Breast epithelium (tissue), 4 donors: ENCODE data around the gene GAGE12H. TPM values are rescaled to one million over a fixed set of nuclear protein-coding genes. Genes with fewer than 3 reads are reported as not detected.

Source experiments
- DNase-seq, 2 donors: peaks; one replicate each; pipeline ENCODE4 v3.0.0-alpha.2; 2019; ENCODE audit warnings: low spot score in 2 of 2
- H3K27ac ChIP-seq, 2 donors: fragments of 200-600 bp; sonication (generic) in 1 of 2; one replicate each; pipeline ENCODE4 v1.5.1; 2016 to 2019; ENCODE audit warnings: mild to moderate bottlenecking in 1 of 2
- H3K27me3 ChIP-seq, 2 donors: fragments of 200-600 bp; sonication (generic) in 1 of 2; one replicate each; pipeline versions ENCODE4 v1.5.1 to v1.6.0; 2017 to 2019; ENCODE audit warnings: control low read depth in 1 of 2, mild to moderate bottlenecking in 1 of 2
- H3K36me3 ChIP-seq: fragments of 200-600 bp; one replicate; pipeline ENCODE4 v1.5.1; 2019
- H3K4me1 ChIP-seq, 2 donors: fragments of 200-600 bp; sonication (generic); one replicate each; pipeline ENCODE4 v1.5.1; 2016 to 2019; ENCODE audit warnings: control low read depth in 1 of 2
- H3K4me3 ChIP-seq, 3 donors: fragments of 200-600 bp; sonication (generic); 1 replicate in 2 of 3; 2 replicates in 1 of 3; pipeline ENCODE4 v1.5.1; 2016 to 2019; ENCODE audit warnings: mild to moderate bottlenecking in 3 of 3, moderate library complexity in 2 of 3
- H3K9me3 ChIP-seq, 2 donors: fragments of 200-600 bp; sonication (generic) in 1 of 2; one replicate each; pipeline ENCODE4 v1.5.1; 2016 to 2019; ENCODE audit warnings: control low read depth in 1 of 2
- POLR2A ChIP-seq: fragments of 450-650 bp; IDR thresholded peaks from one replicate; pipeline ENCODE4 v1.6.1; 2016; ENCODE audit warnings: antibody characterized with exemption, mild to moderate bottlenecking, moderate library complexity
- POLR2AphosphoS5 ChIP-seq, 3 donors: sonication (generic); formaldehyde crosslinking; IDR thresholded peaks; one replicate each; pipeline ENCODE4 v1.6.1; 2017; ENCODE audit warnings: antibody characterized with exemption in 3 of 3
- intact Hi-C: fragments of 100-400 bp; cut with DNase I; formaldehyde crosslinking; loops from one replicate; pipeline ENCODE4 v1.15.1; 2023; ENCODE audit warnings: low total_unique reads
- total RNA-seq, 3 donors: library from RNA; depleted of rRNA; stranded (reverse); fragments of >200 nt; gene quantifications; one replicate each; pipeline ENCODE4 v1.1.0, GENCODE V29; 2016
- TF ChIP-seq, protein P1 (sequence below), 3 donors: fragments of 450-650 bp; IDR thresholded peaks; one replicate each; pipeline ENCODE4 v1.5.1; 2016 to 2017; ENCODE audit warnings: antibody characterized with exemption in 3 of 3, mild to moderate bottlenecking in 3 of 3, moderate library complexity in 3 of 3

The GAGE12H gene
- total RNA-seq, 3 donors from 2014 or later: not detected

DNA sequence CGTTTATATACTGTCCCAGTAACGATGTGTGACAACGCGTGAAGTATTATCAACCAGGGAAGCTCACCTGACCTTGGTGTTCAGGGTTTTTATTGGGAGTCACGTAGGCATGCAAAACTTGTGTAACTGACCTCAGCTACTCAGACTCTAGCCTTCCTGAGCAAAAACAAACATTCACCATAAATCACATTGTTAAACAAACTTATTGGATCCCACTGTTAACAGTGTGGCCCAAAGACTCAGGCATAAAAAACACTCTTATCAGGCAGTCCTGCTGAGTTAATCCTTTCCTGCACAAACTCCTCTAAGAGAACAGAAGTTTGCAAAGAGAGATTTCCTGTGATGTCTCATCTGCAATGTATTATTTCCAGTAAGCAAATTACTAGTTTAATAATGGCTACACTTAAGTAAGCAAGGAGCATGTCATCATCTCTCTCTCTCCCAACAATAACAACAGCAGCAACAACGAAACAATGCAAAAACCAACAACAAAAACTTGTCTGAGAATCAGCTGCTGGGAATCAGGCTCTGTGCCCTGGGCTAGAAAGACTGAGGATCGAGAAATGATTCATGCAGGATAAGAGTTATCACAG, 31.1 kb downstream of the GAGE12H start:
- TF ChIP-seq, protein P1, sequence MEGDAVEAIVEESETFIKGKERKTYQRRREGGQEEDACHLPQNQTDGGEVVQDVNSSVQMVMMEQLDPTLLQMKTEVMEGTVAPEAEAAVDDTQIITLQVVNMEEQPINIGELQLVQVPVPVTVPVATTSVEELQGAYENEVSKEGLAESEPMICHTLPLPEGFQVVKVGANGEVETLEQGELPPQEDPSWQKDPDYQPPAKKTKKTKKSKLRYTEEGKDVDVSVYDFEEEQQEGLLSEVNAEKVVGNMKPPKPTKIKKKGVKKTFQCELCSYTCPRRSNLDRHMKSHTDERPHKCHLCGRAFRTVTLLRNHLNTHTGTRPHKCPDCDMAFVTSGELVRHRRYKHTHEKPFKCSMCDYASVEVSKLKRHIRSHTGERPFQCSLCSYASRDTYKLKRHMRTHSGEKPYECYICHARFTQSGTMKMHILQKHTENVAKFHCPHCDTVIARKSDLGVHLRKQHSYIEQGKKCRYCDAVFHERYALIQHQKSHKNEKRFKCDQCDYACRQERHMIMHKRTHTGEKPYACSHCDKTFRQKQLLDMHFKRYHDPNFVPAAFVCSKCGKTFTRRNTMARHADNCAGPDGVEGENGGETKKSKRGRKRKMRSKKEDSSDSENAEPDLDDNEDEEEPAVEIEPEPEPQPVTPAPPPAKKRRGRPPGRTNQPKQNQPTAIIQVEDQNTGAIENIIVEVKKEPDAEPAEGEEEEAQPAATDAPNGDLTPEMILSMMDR (IDR thresholded peaks at IDR 0.05): no peak
- TF ChIP-seq POLR2AphosphoS5 (IDR thresholded peaks at IDR 0.05): no peak
- TF ChIP-seq POLR2A: no peak
- DNase-seq: no peak
- no peaks in the 10 kb centered on the region for H3K36me3 ChIP-seq
- H3K9me3 ChIP-seq: no peaks in the 10 kb centered on the region
- intact Hi-C loops: no loop called here
- H3K27ac ChIP-seq: no peak overlapping the region
- H3K4me1 ChIP-seq: no peaks in the 10 kb centered on the region
- H3K27me3 ChIP-seq: peaks cover 0 to 50% of the 10 kb centered on the region in 2 donors
- no peak overlapping the region for H3K4me3 ChIP-seq

DNA sequence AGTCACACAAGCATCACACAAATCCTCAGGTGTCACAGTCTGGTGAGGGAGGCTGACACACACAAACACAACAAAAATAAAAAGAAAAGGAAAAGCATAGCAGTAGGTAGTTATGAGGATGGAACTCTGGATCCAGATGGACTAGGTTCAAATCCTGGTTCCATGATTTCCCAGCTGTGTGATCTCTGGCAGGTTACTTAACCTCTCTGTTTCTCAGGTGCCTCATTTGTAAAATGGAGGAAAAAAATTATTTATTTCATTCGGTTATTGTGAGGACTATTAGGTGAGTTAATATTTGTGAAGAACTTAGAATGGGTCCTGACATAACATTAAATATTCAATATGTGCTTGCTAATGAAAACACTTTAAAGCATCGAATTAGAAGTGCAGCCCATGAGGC, 38.8 kb downstream of the GAGE12H start:
- Histone ChIP-seq H3K36me3 (no peaks in the 10 kb centered on the region), H3K27me3 (peaks cover 0 to 21% of the 10 kb centered on the region in 2 donors), H3K27ac (no peak overlapping the region), H3K4me3 (no peak overlapping the region), H3K9me3 (no peaks in the 10 kb centered on the region), H3K4me1 (no peaks in the 10 kb centered on the region)
- DNase-seq: no peak
- TF ChIP-seq, protein P1 (IDR thresholded peaks at IDR 0.05): no peak
- no peak for TF ChIP-seq POLR2A
- no peak for TF ChIP-seq POLR2AphosphoS5 (IDR thresholded peaks at IDR 0.05)
- intact Hi-C loops: no loop called here

DNA sequence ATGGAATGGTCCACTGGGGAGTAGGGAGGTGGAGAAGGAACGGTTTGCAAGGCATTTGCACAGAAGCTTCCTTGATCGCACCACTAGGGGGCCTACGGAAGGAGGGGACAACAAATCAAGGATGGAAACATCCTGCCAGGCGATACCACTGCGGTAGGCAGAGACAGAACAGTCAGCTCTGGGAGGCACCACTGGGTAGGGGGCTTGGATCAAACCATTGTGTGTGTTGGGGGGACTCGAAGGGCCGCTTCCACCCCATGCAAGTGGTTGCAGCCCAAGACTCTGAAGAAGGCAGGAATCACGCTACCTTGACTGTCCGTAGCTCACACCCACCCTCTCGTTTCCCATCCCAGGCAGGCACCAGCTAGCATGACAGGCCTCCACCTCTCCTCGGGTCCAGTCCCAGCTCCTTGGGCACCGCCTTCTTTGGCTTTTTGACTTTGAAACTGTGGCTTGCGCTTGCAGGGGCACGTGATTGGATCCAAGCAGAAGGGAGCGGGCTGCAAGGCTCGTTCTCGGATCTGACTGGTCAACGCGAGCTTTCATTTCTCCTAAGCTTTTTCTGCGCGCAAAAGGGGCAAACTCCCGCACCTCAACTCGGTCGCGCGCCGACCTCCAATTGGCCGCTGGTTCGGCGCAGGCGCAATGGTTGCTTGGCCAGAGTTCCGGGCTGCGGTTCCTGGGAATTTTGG, 47.5 kb downstream of the GAGE12H start:
- TF ChIP-seq, protein P1 (IDR thresholded peaks at IDR 0.05): no peak
- TF ChIP-seq POLR2A (no peak), POLR2AphosphoS5 (IDR thresholded peaks at IDR 0.05) (no peak)
- Histone ChIP-seq H3K4me1 (no peaks in the 10 kb centered on the region), H3K27ac (no peak overlapping the region), H3K36me3 (no peaks in the 10 kb centered on the region), H3K9me3 (peaks cover 20 to 27% of the 10 kb centered on the region in 2 donors), H3K4me3 (peak overlapping the region in 1 of 3 donors; percentile 31), H3K27me3 (peaks cover 0 to 17% of the 10 kb centered on the region in 2 donors)
- intact Hi-C loops: no loop called here
- no peak for DNase-seq

Other genes starting within 250 kb of the GAGE12H start
- gene GAGE13, start 248.4 kb upstream of the GAGE12H start, total RNA-seq: not detected
- not detected for gene GAGE12C, start 47.8 kb upstream of the GAGE12H start, total RNA-seq
- gene GAGE12D, start 38.2 kb upstream of the GAGE12H start, total RNA-seq: not detected
- gene GAGE12E, start 28.7 kb upstream of the GAGE12H start, total RNA-seq: not detected
- gene GAGE12F, start 19.1 kb upstream of the GAGE12H start, total RNA-seq: not detected
- gene GAGE12G, start 9.5 kb upstream of the GAGE12H start, total RNA-seq: not detected
- gene GAGE2A, start 9.5 kb downstream of the GAGE12H start, total RNA-seq: not detected
- gene GAGE1, start 19.1 kb downstream of the GAGE12H start, total RNA-seq: not detected
- gene PAGE1, start 116.0 kb downstream of the GAGE12H start, total RNA-seq: not detected
- not detected for gene PAGE4, start 249.4 kb downstream of the GAGE12H start, total RNA-seq